Activated CD4-positive, alpha-beta T cell treated with anti-CD3 and anti-CD28 coated beads, Interleukin-2, amount 50 U/mL, for 1 hour (primary cell): ENCODE results near the gene QPCT.

Source experiments
- DNase-seq: peaks from one replicate; pipeline ENCODE4 v3.0.0-alpha.2; 2020

QPCT gene

DNA sequence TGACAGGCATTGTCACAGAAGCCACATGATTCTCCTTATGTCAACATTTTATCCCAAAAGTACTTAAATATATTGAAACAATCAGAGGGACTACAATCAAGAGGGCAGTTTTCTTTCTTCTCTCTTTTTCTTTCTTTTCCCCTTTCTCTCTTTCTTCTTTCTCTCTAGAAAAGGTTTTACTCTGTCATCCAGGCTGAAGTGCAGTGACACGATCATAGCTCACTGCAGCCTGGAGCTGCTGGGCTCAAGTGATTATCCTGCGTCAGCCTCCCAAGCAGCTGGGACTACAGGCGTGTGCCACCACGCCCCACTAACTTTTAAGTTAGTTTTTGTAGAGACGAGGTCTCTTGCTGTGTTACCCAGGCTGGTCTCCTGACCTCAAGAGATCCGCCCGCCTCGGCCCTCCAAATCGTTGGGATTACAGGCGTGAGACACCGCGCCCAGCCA, 18.8 kb upstream of the QPCT start:
- DNase-seq, result no peak

DNA sequence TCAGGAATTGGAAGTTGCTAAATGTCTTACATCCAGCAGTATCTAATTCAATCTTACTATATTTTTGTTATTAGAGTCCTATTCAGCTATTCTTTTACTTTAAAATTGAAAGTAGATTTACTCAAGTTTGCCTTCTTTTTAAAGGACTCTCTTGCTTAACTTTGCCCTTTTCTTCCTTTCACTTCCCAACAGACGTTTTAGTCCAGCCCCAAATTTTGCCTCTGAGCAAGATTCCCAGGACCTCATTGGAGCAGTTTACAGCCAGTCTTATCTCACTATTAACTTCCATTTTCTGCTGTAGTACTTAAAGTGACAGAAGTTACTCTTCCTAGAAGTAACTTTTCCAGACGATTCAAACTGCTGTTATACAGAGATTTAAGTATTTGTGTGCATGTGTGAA, 18.1 kb upstream of the QPCT start:
- no peak for DNase-seq

- DNase-seq, result no peak
Observed at GRCh38 chr2:37326866-37327634, 17.4 kb upstream of the QPCT start.

DNA sequence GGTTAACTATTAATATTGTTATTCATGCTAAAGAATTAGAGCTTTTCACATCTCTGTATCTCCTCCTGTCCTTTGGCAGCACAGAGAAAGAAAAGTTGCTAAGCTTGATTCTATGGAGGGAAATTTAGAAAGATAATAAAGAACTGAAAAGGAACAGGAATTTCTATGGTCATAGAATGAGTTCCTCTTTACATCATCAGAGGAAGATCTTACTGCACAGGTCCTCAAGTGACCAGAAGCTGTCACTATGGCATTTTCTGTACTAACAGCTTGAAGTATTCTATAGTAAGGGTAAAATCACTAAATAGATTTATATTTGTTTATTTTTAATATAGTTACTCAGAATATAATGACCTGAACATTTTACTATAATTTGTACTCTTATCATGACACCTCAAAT, 13.7 kb upstream of the QPCT start:
- DNase-seq, result no peak

DNA sequence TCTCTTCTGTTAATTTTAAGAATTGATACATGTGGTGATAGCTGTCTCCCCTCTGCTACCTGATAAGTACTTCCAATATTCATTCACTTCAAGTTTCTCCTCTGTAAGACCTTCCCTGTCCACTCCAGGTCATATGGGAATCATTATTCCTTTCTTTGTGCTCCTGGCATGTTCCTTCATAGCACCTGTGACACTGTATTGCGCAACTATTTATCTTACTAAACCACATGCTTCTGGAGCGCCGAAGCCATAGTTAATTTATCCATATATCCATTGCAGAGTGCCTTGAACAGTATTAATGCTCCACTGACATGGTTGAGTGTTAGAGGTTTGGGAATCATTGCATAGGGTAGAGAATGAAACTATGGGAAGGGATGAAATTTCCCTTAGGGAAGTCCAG, 11.9 kb upstream of the QPCT start:
- DNase-seq, result no peak

DNA sequence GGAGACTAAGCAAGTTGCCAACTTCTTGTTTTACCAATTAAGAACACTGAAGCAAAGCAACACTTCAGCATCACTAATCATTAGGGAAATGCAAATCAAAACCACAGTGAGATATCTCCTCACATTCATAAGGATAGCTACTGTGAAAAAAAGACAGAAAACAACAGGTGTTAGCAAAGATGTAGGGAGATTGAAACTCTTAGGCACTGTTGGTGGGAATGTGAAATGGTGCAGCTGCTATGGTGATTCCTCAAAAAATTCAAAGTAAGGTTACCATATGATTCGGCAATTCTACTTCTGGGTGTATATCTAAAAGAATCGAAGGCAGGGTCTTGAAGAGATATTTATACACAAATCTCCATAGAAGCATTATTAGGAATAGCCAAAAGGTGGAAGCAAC, 11.2 kb upstream of the QPCT start:
- no peak for DNase-seq

DNA sequence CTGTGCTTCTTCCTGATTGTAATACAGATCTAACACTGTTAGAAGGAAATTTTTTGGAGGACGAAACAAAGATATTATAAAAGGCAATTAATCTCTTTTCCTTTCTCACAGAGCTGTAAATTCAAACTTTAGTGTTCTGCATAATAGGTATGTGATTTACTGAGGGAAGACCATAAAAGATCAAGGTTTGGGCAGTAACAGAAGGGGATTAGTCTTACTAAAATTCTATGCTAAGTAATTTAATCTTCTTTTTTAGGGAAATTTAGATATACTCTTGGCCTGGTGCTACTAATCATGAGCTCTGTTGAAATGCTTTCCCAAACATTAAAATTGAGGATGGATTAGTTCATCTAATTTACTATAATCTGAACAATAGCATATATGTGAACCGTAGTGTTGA, 8.8 kb upstream of the QPCT start:
- no peak for DNase-seq

DNA sequence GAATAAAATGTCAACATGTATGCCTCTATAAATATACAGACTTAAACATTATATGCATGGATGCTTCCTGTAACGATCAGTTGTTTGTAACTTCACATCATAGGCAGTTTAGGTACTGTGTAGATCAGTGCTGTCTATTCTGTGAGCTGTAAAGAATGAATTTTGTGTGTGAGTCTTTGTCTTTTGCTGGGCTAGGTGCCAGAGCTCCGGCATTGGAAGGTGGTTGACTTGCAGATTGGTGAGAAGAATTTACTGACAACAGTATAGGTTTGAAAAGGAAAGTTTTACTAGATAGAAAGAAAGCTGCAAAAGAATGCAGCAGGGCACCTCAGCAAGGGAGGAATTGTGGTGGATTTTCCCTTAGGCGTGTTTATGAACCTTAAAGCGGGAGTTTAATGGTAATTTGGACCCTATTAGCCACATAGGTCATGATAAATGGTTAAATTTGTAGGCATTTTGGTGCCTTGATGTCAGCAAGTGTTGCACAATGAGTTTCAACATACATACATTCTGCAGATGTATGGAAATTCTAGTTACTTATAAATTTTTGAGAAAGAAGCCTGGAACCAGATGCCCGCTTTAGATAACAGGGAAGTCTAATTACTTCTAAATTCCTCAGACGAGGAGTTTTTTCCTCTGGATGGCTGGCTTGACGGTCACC, 6.7 kb upstream of the QPCT start:
- no peak for DNase-seq

DNA sequence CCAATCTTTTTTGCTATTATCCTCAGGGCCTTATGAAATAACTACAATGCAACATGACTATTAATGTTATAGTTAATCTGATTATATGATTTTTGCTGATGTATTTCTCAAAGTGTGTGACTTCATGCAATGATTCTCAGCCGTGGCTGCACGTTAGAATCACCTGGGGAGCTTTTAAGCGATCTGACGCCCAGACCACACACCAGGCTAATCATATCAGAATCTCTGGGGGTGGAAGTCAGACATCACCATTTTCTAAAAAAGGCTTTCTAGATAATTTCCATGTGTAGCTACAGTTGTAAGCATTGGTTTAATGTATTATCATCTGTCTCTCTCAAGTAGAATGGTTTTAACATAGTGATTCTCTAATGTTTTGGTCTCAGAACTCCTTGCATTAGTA, 5.5 kb upstream of the QPCT start:
- DNase-seq, result no peak

GRCh38 chr2:37340637-37341036, 3.8 kb upstream of the QPCT start:
- DNase-seq, result no peak

GRCh38 chr2:37342591-37343220, 1.7 kb upstream of the QPCT start:
- DNase-seq, result no peak

GRCh38 chr2:37343537-37344434, 644 bp upstream of the QPCT start:
- no peak for DNase-seq

GRCh38 chr2:37348155-37348554, 3.7 kb downstream of the QPCT start:
- DNase-seq, result no peak

- DNase-seq, result no peak
Observed at GRCh38 chr2:37349231-37349860, 4.9 kb downstream of the QPCT start.

- no peak for DNase-seq
Observed at GRCh38 chr2:37350034-37350433, 5.6 kb downstream of the QPCT start.

DNA sequence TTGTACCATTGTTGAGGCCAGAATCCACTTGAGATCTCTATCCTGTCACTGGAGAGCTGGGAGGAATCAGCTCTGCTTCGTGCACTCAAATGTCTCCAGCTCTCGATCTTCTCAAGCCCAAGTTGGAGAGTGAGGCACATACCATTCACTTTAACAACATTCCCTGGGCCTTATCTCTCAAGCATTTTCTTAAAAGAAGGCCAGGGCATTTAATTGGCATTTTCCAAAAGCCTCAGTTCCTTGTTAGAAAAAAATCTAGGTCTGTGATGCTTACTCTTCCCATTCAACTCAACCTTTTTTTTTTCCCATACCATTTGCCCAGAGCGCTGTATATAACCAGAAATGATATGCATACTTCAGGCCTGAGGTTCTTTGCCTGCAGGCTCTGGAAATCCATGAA, 10.1 kb downstream of the QPCT start:
- no peak for DNase-seq

DNA sequence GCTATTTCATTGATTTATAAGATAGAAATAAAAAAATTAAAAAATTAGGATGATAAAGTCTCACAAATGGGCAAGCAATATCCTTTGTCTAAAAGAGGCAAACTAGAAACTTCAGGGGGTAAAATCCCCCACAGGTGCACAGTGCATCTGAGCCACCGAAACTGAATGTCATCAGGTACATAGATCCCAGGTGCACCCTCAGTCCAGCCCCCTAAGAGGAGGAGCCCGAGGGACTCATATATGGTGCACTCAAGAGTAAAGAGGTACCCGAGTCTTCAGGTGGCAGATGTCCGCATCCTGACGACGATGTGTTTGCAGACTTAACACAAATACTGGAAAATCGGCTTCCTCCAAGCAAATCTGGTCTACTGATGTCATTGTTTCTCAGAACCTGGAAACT, 11.3 kb downstream of the QPCT start:
- no peak for DNase-seq

DNA sequence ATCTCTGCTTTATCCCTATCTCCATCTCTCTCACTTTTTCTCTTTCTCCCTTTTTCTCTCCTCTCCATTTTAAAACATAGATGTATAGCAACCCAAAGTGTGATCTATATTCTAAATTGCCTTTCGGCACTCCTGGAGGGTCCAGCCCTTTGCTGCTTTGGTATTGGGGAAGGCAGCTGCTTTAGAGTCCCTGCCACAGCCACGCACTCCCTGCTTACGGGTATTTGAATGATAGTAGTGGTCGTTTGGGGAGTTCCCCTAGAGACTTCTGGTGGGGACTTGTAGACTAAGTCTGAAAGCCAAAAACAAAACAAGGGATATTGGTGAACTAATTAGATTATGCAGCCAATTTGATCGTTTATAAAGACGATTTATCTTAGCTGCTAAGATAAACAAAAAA, 11.9 kb downstream of the QPCT start:
- no peak for DNase-seq

DNA sequence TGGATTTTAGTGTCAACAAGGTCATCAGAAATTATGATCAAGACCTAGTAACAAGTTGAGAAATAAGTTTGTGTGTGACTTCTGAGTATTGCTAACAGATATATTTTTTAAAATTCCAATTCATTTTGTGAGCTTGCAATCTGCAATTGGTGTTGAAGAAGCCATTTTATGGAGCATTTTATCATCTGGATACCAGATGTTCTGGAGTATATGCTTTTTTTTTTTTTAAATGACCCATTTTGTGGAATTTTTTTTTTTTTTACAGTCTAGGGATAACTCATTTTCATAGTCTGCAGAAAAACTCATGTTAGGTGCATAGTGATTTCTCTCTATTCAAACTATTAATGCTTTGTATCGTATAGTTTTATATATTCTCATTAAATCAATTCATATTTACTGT, 12.6 kb downstream of the QPCT start:
- no peak for DNase-seq

GRCh38 chr2:37357530-37357929, 13.1 kb downstream of the QPCT start:
- no peak for DNase-seq

DNA sequence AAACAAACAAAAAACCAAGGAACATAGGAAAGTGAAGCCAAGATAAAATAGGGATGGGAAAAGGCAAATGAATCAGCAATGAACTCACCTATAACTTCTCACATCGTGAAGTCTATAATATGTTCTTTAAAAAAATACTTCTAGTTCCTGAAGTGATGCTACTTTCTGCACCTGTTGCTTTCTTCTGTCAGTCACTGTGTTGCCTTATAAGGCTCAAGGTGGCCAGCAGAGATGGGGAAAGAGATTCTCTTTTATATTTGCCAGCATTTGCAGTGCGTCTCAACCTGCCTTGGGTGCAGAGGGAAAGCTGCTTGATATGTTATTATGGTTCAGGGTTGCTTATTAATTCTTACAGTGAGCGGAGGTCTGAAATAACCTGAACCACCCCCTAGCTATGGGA, 14.0 kb downstream of the QPCT start:
- no peak for DNase-seq

DNA sequence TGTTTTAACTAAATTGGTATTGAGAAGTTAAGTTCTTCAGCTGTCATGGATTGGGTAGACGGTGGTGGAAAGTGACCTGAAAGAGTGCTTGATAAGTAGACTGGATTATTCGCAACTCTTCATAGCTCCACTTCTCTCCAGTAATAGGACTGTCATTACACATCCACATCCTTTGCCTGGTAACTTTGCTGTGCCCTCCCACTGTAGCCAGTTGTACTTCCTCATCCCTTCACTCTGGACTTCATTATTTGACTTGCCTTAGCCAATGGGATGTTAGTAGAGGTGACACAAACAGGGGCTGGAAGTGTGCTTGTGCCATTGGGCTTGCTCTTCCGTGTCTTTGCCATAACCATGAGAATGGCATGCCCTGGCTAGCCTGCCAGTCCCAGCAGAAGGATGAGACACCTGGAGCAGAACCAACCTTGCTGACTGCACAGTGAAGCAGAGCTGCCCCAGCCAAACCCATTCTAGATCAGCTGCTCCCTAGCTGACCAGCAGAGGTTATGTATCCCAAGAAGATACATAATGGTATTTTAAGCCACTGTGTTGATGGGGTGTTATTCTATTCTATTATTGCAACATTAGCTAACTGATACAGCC, 16.9 kb downstream of the QPCT start:
- no peak for DNase-seq
